H7 (cell line): ENCODE measurements around the gene CLASRP. TPM values are rescaled to one million over a fixed set of nuclear protein-coding genes. Genes with fewer than 3 reads are reported as not detected.

Experiments used
- total RNA-seq: library from RNA; depleted of rRNA; stranded (reverse); fragments of >200 nt; shearing (Covaris generic); gene quantifications from 2 replicates; pipeline ENCODE4 v1.2.3, GENCODE V29; 2014; rRNA removed

CLASRP gene
- total RNA-seq, 1 experiment from 2014 or later = 31.4 TPM

Other genes starting within 250 kb of the CLASRP start
- 23.9 and 24.2 TPM in 2 replicates for gene BCAM, start 229.9 kb upstream of the CLASRP start, total RNA-seq
- gene NECTIN2, start 192.7 kb upstream of the CLASRP start, total RNA-seq = 152 and 207 TPM in 2 replicates
- 160 and 204 TPM in 2 replicates for gene TOMM40, start 147.8 kb upstream of the CLASRP start, total RNA-seq
- 826 and 994 TPM in 2 replicates for gene APOE, start 133.2 kb upstream of the CLASRP start, total RNA-seq
- gene APOC1, start 124.4 kb upstream of the CLASRP start, total RNA-seq = 65.6 and 139 TPM in 2 replicates
- gene APOC4, start 96.8 kb upstream of the CLASRP start, total RNA-seq = not detected in 2 replicates
- gene APOC2, start 93.0 kb upstream of the CLASRP start, total RNA-seq = not detected in 2 replicates
- 38.5 and 64.1 TPM in 2 replicates for gene CLPTM1, start 83.7 kb upstream of the CLASRP start, total RNA-seq
- gene RELB, start 37.6 kb upstream of the CLASRP start, total RNA-seq = 2.7 and 4.1 TPM in 2 replicates
- gene ZNF296, start 37.4 kb downstream of the CLASRP start, total RNA-seq = 2.6 and 4.2 TPM in 2 replicates
- 72.2 and 77.0 TPM in 2 replicates for gene GEMIN7, start 40.2 kb downstream of the CLASRP start, total RNA-seq
- gene PPP1R37, start 54.1 kb downstream of the CLASRP start, total RNA-seq = 30.0 and 32.9 TPM in 2 replicates
- gene NKPD1, start 121.9 kb downstream of the CLASRP start, total RNA-seq = 0.24 and 0.70 TPM in 2 replicates
- gene TRAPPC6A, start 139.2 kb downstream of the CLASRP start, total RNA-seq = 39.3 and 47.4 TPM in 2 replicates
- 3.4 and 4.3 TPM in 2 replicates for gene BLOC1S3, start 139.7 kb downstream of the CLASRP start, total RNA-seq
- 2.2 and 5.4 TPM in 2 replicates for gene EXOC3L2, start 206.4 kb downstream of the CLASRP start, total RNA-seq
- gene MARK4, start 212.2 kb downstream of the CLASRP start, total RNA-seq = 16.1 and 26.5 TPM in 2 replicates